Hepatocyte (in vitro differentiated cells): Measurements from ENCODE around the gene PTPRM.
"Not testable (repeated sequence)": the region's sequence is repeated elsewhere in the genome, so short reads cannot be mapped to it uniquely, and the experiment has no call there.

Source experiments
- EZH2 ChIP-seq: fragments of 200-600 bp; sonication (generic); IDR thresholded peaks from 2 replicates; pipeline ENCODE4 v1.6.1; 2016; ENCODE audit warnings: antibody characterized with exemption, mild to moderate bottlenecking, borderline replicate concordance
- EZH2phosphoT487 ChIP-seq: fragments of 200-600 bp; sonication (generic); IDR thresholded peaks from one replicate; pipeline ENCODE4 v1.6.1; 2018; ENCODE audit warnings: antibody characterized with exemption, mild to moderate bottlenecking, low read depth, moderate library complexity; ENCODE audit not compliant: unreplicated experiment, severe bottlenecking
- TF ChIP-seq, protein P1 (sequence below): fragments of 200-600 bp; sonication (generic); IDR thresholded peaks from 2 replicates; pipeline ENCODE4 v1.5.1; 2016; ENCODE audit warnings: antibody characterized with exemption, mild to moderate bottlenecking; ENCODE audit not compliant: poor library complexity

DNA sequence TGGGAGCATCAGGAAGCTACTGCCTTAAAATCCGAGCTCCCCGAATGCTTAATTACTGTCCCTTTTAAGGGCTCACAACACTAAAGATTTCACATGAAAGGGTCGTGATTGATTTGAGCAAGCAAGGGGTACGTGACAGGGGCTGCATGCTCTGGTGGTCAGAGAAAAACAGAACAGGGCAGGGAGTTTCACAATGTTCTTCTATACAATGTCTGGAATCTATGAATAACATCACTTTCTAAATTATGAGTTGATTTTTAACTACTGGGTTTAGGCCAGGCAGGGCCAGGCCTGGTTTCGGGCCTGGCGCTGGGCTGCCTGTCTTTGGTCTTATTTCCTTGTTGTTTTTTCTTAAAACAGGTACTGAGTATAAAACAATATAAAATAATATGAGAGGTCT is 169.4 kb downstream of the PTPRM start:
- TF ChIP-seq, protein P1, sequence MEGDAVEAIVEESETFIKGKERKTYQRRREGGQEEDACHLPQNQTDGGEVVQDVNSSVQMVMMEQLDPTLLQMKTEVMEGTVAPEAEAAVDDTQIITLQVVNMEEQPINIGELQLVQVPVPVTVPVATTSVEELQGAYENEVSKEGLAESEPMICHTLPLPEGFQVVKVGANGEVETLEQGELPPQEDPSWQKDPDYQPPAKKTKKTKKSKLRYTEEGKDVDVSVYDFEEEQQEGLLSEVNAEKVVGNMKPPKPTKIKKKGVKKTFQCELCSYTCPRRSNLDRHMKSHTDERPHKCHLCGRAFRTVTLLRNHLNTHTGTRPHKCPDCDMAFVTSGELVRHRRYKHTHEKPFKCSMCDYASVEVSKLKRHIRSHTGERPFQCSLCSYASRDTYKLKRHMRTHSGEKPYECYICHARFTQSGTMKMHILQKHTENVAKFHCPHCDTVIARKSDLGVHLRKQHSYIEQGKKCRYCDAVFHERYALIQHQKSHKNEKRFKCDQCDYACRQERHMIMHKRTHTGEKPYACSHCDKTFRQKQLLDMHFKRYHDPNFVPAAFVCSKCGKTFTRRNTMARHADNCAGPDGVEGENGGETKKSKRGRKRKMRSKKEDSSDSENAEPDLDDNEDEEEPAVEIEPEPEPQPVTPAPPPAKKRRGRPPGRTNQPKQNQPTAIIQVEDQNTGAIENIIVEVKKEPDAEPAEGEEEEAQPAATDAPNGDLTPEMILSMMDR: not testable (repeated sequence)
- TF ChIP-seq EZH2phosphoT487, EZH2: not testable (repeated sequence)
